HG03378 (cell line): ENCODE data around the gene REM2.

Experiments used
- ATAC-seq: cut with Tn5 transposase; IDR thresholded peaks from one replicate; pipeline ENCODE4 v1.9.1; 2021; ENCODE audit warnings: mild to moderate bottlenecking, moderate library complexity; ENCODE audit not compliant: unreplicated experiment

Gene REM2, protein sequence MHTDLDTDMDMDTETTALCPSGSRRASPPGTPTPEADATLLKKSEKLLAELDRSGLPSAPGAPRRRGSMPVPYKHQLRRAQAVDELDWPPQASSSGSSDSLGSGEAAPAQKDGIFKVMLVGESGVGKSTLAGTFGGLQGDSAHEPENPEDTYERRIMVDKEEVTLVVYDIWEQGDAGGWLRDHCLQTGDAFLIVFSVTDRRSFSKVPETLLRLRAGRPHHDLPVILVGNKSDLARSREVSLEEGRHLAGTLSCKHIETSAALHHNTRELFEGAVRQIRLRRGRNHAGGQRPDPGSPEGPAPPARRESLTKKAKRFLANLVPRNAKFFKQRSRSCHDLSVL

DNA sequence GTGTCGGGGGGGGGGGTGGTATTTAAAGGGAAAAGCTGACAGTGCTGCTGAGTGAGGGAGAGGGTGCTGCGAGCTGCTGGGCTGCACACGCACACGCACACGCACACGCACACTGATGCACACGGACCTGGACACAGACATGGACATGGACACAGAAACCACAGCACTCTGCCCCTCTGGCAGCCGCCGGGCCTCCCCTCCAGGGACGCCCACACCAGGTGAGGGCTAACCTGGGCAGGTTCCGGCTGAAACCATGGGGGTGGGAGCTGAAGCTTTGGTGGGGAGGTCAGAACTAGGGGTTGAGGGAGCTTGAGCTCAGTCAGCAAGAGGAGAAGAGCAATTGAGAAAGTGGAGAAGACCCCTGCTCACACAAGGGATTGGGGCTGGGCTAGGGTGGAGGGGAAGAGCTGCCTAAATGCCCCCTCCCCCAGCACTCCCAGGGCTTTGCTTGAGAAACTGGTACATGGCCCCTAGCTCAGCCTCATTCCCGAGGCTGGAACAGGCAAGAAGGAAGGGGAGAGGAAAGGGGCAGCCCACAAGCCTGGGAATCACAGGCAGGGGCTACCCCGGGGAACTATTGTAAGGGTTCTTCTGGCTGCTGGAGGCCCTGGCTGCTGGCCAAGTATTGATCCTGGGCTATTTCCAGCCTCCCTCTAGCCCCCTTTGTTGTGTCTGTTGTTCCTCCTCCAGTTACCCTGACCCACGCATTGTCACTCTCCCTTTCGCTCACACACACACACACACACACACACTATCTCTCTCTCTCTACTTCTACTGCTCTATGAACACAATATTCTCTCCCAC is at the start of gene REM2:
Gene REM2 (plus strand): TSS at position 50 of the 804 bp plus-strand sequence. CDS start 66 bp downstream, at position 116.
- no peak for ATAC-seq

DNA sequence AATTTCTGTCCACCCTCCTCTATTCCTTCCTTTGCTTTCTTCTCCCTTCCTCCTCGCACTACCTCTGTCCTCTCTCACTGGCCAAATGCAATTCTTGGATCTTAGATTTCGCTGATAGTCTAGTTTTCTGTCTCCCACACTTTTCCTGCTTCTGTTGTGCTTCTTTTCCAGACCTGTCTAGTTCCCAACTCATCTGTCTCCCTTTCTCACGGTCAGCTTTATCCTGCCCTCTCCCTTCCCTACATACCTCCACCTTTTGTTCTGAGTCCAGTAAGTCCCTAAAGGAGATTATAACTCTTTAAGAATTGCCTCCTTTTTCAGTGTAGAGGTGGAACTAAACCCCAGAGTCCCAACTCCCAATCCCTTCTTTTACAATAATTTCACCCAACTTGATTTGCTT is 47.5 kb upstream of the REM2 start:
- ATAC-seq, result no peak

DNA sequence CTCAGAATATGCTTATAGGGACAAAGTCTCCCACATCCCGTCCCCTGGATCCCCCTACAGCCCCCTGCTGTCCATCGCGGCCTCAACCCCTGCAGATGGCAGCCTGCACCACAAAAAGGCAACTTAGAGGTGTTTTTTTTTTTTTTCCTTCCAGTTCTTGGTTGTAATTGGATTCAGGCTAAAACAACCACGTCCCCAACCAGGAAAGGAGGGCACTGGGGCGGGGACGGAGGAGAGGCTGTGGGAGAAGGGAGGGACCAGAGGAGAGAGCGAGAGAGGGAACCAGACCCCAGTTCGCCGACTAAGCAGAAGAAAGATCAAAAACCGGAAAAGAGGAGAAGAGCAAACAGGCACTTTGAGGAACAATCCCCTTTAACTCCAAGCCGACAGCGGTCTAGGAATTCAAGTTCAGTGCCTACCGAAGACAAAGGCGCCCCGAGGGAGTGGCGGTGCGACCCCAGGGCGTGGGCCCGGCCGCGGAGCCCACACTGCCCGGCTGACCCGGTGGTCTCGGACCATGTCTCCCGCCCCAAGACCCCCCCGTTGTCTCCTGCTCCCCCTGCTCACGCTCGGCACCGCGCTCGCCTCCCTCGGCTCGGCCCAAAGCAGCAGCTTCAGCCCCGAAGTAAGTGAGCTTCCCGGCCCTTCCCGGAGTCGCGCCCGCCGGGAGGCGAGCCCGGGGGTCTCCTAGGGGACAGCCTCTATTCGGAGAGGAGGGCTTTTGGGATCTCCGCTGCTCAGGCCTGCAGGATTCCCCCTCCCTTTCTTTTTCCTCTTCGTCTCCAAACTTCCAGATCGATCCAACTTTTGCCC is 46.5 kb upstream of the REM2 start, which contains the start of gene MMP14:
Gene MMP14 (plus strand): TSS at position 285 of the 813 bp plus-strand sequence. CDS start 233 bp downstream, at position 518.
- no peak for ATAC-seq

DNA sequence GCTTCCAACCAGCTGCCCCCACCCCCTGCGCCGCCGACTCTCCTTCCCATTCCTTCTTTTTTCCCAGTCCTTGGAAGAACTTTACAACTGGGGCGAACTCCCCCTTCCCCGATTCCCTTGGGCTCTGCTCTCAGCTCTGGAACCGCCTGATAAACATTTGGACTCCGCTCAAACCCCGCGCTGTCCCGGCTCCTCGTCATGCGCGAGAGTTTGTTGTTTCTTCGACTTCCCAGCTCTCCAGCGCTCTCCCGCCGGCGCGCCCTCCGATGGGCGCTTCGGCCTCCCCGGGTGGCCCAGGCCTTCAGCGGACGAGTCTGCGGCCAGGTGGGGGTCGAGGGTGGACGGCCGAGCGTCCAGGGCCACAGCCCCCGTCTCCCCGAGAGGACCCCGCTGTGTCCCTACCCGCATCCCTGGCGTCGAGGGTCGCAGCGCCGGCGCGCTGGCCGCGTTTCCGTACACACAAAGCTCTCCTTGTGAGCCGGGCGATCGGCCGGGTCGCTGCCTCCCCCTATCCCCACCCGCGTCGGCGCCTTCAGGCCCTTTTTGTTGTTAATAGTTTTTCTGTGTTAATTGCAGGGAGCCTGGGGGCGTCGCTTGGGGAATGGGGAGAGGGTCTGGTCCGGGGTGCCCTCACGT is 45.8 kb upstream of the REM2 start:
- no peak for ATAC-seq

DNA sequence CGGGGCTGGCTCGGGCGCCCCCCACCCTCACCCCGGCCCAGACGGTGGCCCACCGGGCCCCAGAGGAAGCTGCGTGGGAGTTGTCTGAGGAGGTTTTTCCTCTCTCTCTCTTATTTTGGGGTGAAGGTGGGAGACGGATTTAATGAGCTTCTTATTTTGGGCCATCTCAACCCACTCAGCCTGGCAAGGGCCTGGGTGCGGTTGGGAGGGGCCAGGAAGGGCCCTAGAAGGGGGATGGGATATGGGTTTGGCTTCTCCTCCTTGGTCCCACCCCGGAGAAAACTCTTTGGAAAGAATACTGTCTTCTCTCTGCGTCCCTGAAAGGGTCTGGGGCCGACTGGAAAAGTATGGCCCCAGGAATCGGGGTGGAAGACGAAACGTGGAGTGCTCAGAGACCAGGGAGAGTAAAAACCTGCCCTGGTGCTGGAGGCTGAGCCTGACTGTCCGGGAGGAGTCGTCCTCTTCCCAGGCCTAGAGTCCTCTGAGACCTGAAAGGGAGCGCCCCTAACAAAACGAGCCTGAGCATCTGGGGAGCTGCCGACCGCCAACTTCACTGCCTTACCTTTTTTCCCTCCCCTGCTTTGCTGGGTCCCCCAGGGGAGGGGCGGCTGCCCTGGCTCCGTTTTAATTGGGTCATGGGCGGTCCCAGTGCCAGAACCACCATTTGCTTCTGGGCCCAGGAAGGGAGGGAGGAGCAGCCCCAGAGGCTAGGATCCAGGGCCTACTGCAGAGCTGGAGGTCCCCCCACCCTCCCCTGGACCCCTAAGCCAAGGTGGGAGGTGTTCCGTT is 45.1 kb upstream of the REM2 start:
- ATAC-seq, result no peak

DNA sequence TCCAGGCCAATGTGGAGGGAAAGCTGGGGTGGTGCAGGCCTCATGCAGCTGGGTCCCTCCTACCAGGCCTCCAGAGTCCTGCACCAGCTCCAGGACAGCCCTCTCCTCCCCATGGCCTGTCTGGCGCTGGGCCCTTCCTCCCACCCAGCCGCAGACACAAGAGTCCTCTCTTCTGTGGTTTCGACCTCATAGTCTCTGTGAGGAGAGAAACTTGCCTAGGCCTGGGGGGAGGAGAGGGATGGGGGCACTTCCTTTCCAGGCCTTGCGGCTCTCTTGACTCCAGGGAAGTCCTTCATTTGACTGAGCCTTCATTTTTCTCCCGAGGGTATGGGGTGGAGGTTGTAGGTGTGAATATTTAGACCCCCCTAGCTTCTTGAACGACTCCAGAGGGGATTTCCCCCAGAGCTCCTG is 44.4 kb upstream of the REM2 start:
- no peak for ATAC-seq

DNA sequence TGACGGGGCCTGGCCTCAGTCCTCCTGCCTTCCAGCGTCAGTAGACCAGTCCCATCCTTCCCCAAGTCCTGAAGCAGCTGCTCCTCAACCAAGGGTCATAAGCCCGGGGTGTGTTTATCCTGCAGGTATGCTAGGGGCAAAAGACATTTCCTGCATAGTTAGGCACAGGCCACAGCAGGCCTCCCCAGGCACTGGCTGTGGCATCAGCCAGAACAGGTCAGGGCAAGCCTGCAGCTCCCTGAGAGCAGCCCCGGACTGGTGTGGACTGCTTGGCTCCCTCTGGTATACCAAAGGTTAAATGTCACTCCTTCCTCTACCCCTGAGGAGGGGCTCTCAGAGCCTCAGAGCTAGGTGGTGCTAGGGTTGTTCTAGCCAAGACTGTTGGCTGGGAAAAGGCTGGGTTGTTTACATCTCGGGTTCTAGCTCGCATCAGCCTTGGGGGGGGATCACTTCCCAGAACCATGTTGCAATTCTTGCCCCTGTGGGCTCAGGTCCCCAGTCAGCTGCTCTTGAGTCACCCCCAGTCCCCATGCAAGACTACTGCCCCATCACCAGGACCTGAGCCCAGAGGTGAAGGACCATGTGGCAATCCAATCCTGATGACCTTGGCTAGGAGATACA is 43.8 kb upstream of the REM2 start:
- ATAC-seq, result no peak

DNA sequence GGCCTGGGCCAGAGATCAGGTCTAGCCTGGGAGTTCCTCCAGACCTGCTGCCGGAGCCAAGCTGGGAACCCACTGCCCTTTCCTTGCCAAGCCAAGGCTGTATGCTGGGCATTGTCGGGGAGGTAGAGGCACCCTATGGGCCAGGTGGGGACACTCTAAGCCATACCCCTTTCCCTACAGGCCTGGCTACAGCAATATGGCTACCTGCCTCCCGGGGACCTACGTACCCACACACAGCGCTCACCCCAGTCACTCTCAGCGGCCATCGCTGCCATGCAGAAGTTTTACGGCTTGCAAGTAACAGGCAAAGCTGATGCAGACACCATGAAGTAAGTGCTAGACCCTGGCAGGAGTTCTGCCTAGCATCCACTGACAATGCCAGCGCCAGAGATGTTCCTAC is 41.7 kb upstream of the REM2 start:
- no peak for ATAC-seq

DNA sequence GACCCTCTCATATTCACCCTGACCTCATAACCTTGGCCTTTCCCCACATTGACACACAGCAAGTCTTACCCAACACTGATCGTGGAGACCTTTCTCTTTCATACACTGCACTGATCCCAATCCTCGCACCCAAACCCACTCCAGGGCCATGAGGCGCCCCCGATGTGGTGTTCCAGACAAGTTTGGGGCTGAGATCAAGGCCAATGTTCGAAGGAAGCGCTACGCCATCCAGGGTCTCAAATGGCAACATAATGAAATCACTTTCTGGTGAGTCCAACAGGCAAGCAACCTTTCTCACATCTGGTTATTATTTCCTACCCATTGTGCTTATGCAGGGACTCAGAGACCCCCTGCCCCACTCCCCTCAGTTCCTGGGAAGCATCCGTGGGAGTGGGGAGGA is 41.3 kb upstream of the REM2 start:
- ATAC-seq, result no peak

DNA sequence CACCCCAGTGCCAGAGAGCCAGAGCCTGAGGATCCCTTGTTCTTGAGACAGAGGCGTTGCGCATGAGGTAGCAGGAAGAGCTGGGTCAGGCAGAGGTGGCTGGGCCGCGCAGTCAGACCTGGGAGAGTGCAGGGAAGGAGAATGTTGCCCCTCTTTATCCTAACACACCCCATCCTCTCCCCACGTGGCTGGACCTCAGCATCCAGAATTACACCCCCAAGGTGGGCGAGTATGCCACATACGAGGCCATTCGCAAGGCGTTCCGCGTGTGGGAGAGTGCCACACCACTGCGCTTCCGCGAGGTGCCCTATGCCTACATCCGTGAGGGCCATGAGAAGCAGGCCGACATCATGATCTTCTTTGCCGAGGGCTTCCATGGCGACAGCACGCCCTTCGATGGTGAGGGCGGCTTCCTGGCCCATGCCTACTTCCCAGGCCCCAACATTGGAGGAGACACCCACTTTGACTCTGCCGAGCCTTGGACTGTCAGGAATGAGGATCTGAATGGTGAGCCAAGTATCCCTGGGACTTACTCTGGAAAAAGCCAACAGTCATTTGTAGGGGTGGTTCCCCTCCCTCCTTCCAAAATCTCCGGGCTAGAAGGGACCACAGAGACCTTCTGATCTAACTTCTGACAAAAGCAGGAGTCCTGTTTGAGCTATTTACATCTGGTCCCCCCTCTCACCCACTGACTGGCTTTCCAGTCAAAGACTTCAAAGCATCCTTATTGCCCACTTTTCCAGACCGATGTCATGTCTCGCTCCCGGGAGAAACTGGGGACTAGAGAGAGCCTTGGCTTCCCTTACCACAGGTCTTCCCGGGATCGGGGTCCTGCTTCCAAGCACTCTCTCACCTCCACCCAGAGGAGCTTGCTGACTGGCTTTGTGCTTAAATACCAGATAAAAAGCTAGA is 40.6 kb upstream of the REM2 start:
- no peak for ATAC-seq

DNA sequence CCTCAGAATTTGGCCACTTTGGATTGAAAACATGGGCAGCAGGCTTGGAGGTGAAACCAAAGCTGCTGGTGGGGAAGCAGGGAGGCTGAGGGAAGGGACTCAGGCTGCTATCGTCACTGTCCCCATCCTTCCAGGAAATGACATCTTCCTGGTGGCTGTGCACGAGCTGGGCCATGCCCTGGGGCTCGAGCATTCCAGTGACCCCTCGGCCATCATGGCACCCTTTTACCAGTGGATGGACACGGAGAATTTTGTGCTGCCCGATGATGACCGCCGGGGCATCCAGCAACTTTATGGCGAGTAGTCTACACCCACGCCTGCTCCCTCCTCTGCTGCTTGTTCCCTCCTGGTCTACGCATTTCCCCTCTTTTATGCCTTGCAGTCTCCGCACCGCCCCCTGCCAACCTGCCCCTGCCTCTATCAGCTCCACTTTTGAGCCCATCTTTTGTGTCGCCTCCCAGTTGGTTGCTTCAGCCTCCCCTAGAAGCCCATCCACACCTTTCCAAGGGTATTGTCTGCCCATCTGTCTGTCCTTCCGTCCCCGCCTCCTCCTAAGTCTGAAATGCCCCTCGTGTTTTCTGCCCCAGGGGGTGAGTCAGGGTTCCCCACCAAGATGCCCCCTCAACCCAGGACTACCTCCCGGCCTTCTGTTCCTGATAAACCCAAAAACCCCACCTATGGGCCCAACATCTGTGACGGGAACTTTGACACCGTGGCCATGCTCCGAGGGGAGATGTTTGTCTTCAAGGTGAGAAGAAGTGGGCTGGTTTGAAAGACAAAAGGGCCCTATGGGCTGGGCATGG is 39.7 kb upstream of the REM2 start:
- ATAC-seq, result no peak

DNA sequence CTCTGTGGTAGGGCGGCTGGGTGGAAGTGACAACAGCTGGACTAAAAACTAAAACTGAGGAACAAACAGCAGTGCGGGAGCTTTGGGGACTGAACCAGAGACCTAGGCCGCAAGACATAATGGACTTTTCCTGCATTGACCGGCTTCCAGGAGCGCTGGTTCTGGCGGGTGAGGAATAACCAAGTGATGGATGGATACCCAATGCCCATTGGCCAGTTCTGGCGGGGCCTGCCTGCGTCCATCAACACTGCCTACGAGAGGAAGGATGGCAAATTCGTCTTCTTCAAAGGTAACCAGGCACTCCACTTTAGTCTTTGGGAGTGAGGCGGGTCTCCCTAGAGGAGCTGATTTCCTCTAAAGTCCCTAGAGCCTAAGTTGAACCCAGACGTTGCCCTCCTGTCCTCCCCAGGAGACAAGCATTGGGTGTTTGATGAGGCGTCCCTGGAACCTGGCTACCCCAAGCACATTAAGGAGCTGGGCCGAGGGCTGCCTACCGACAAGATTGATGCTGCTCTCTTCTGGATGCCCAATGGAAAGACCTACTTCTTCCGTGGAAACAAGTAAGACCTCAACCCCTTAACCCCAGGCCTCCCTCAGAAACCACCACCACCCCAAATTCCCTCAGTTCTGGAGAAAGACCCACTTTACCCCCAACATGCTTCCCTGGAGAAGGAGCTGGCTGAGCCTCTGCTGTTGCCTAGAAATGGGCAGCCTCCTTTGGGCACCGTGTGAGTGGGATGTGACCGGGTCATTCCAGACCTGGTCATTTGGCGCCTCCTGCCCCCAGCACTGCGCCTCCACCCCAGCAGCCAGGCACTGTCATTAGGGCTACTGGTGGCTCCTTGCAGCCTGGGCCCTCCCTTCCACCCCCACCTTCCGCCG is 38.6 kb upstream of the REM2 start:
- ATAC-seq, result no peak

DNA sequence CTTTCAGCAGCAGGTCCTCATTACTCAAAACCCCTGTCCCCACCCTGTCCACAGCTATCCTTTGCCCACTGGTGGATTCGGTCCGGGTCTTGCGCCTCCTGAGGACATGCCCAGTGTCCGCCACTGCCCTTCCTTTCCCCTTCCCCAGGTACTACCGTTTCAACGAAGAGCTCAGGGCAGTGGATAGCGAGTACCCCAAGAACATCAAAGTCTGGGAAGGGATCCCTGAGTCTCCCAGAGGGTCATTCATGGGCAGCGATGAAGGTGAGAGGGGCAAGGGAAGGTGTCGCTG is 38.0 kb upstream of the REM2 start:
- ATAC-seq, result no peak

DNA sequence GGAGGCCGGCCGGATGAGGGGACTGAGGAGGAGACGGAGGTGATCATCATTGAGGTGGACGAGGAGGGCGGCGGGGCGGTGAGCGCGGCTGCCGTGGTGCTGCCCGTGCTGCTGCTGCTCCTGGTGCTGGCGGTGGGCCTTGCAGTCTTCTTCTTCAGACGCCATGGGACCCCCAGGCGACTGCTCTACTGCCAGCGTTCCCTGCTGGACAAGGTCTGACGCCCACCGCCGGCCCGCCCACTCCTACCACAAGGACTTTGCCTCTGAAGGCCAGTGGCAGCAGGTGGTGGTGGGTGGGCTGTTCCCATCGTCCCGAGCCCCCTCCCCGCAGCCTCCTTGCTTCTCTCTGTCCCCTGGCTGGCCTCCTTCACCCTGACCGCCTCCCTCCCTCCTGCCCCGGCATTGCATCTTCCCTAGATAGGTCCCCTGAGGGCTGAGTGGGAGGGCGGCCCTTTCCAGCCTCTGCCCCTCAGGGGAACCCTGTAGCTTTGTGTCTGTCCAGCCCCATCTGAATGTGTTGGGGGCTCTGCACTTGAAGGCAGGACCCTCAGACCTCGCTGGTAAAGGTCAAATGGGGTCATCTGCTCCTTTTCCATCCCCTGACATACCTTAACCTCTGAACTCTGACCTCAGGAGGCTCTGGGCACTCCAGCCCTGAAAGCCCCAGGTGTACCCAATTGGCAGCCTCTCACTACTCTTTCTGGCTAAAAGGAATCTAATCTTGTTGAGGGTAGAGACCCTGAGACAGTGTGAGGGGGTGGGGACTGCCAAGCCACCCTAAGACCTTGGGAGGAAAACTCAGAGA is 37.0 kb upstream of the REM2 start:
- no peak for ATAC-seq

DNA sequence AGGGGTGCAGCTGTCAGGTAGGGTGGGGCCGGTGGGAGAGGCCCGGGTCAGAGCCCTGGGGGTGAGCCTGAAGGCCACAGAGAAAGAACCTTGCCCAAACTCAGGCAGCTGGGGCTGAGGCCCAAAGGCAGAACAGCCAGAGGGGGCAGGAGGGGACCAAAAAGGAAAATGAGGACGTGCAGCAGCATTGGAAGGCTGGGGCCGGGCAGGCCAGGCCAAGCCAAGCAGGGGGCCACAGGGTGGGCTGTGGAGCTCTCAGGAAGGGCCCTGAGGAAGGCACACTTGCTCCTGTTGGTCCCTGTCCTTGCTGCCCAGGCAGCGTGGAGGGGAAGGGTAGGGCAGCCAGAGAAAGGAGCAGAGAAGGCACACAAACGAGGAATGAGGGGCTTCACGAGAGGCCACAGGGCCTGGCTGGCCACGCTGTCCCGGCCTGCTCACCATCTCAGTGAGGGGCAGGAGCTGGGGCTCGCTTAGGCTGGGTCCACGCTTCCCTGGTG is 36.2 kb upstream of the REM2 start:
- no peak for ATAC-seq
